Measurements from ENCODE around the gene CRACR2A. TPM values are rescaled to one million over a fixed set of nuclear protein-coding genes. Genes with fewer than 3 reads are reported as not detected.

Gene CRACR2A
- total and polyA plus RNA-seq, 2 of the 4 experiments (the other 2 are of a cell fraction), result 0.54 to 0.60 TPM

GRCh38 chr12:3632754-3633153 is 120.2 kb downstream of the CRACR2A start:
- dilution Hi-C loops (cut with HindIII; ENCODE audit: low sequenced_read_pairs, unreplicated experiment) (no loop called here), intact Hi-C loops (cut with micrococcal nuclease) (no loop called here), in situ Hi-C loops (cut with MboI; ENCODE audit: low sequenced_read_pairs) (no loop called here)
- Histone ChIP-seq H3K18ac (ENCODE audit: low read depth, low read length) (no peak overlapping the region), H3K23ac (ENCODE audit: low read depth, low read length) (no peak overlapping the region), H2AK9ac (replicated peaks; ENCODE audit: low read depth, low read length, poor library complexity) (no peak overlapping the region), H3K4me3 (ENCODE audit: insufficient read depth, low read depth, low read length) (no peak overlapping the region), H3K27me3 (ENCODE audit: control insufficient read depth, insufficient read depth, low read length) (peaks cover 17% of the 10 kb centered on the region), H2BK15ac (ENCODE audit: low read depth, low read length) (no peak overlapping the region), H2AK5ac (ENCODE audit: low read depth, low read length) (no peak overlapping the region), H2BK20ac (ENCODE audit: low read depth, low read length) (no peak overlapping the region), H3K4ac (ENCODE audit: low read depth, low read length) (no peak overlapping the region), H3K56ac (ENCODE audit: extremely low read depth, insufficient read depth, low read length) (no peak overlapping the region), H3K4me2 (ENCODE audit: low read depth, low read length) (no peak overlapping the region), H3K9me1 (ENCODE audit: insufficient read depth, low read length) (no peaks in the 10 kb centered on the region), H4K8ac (ENCODE audit: low read depth in 2 of 2, low read length in 2 of 2) (no peak overlapping the region), H3K9ac (ENCODE audit: low read depth, low read length) (no peak overlapping the region), H3K4me1 (ENCODE audit: control insufficient read depth, insufficient read depth, low read length) (no peaks in the 10 kb centered on the region), H3K14ac (replicated peaks; ENCODE audit: low read depth, low read length) (no peak overlapping the region), H4K20me1 (ENCODE audit: insufficient read depth, low read length) (no peaks in the 10 kb centered on the region), H3K36me3 (ENCODE audit: control insufficient read depth, insufficient read depth, low read length) (no peaks in the 10 kb centered on the region), H2AFZ (replicated peaks; ENCODE audit: low read length, poor library complexity) (no peak overlapping the region), H4K91ac (ENCODE audit: insufficient read depth, low read depth, low read length) (no peak overlapping the region), H2BK5ac (ENCODE audit: low read depth, low read length, poor library complexity, severe bottlenecking) (no peak overlapping the region), H3K9me3 (ENCODE audit: control insufficient read depth, insufficient read depth, low read length) (no peaks in the 10 kb centered on the region), H2BK120ac (ENCODE audit: low read depth, low read length) (no peak overlapping the region), H3K79me1 (ENCODE audit: low read depth in 1 of 2, low read length in 2 of 2) (no peaks in the 10 kb centered on the region), H4K5ac (ENCODE audit: low read depth, low read length) (no peak overlapping the region), H3K27ac (ENCODE audit: insufficient read depth, low read length) (no peak overlapping the region)
- BruUV-seq (replicated peaks), result no TSS peak
- no peak for TF ChIP-seq SMC3 (IDR thresholded peaks at IDR 0.05; ENCODE audit: low read depth, low read length)
- TF ChIP-seq MXI1 (IDR thresholded peaks at IDR 0.05; ENCODE audit: borderline replicate concordance, low read depth, low read length), result no peak
- TF ChIP-seq CHD1 (IDR thresholded peaks at IDR 0.05; ENCODE audit: low read depth, low read length), result no peak
- no peak for TF ChIP-seq FOS (IDR thresholded peaks at IDR 0.05; ENCODE audit: low read depth, low read length)
- TF ChIP-seq MAZ (IDR thresholded peaks at IDR 0.05; ENCODE audit: borderline replicate concordance, low read depth, low read length), result no peak
- TF ChIP-seq RFX5 (IDR thresholded peaks at IDR 0.05; ENCODE audit: low read depth, low read length), result no peak
- no peak for TF ChIP-seq NFE2L2 (IDR thresholded peaks at IDR 0.05; ENCODE audit: low read depth, low read length)
- no peak for TF ChIP-seq RAD21 (IDR thresholded peaks at IDR 0.05; ENCODE audit: low read length)
- TF ChIP-seq ELK1 (IDR thresholded peaks at IDR 0.05; ENCODE audit: borderline replicate concordance, low read depth, low read length), result no peak
- TF ChIP-seq POLR2A (IDR thresholded peaks at IDR 0.05; ENCODE audit: low read depth, low read length), result no peak
- no peak for TF ChIP-seq CEBPB (IDR thresholded peaks at IDR 0.05; ENCODE audit: low read depth, low read length)
- no peak for TF ChIP-seq BHLHE40 (IDR thresholded peaks at IDR 0.05; ENCODE audit: low read depth, low read length)
- DNase-seq, result no peak
- CTCF ChIA-PET, result no interaction called here
- no CpG with 5 or more reads among the region's 2 CpGs for WGBS, 2 experiments (ENCODE audit: extremely low coverage in 2 of 2, insufficient read length in 1 of 2)
- POLR2A ChIA-PET (ENCODE audit: unreplicated experiment), result no interaction called here
- no peak for ATAC-seq (ENCODE audit: low read depth)

All from IMR-90 (cell line).